ENCODE results near the gene PDZD7. TPM values are rescaled to one million over a fixed set of nuclear protein-coding genes. Genes with fewer than 3 reads are reported as not detected.

PDZD7 gene
- total RNA-seq, 3 donors from 2014 or later: 0.28 to 0.43 TPM; not detected in 1

DNA sequence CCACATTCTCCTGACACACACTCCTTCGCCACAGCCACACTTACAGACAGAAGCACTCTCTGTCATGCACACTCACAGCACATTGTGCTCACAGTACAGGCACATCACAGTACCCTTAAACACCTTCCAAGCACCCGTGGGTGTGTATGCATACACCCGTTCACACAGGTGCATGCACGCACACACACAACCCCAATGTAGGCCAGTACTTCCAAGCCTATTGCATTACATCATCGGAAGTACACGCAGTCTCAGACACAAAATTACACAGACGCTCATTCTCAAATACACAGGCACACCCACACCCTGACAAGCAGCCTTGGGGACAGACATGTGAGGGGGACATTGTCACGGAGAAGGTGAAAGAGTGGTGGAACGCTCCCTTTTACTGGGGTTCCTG, 42.0 kb upstream of the PDZD7 start:
- DNase-seq (no peak), ATAC-seq (peak; percentile 23)
- intact Hi-C loops (cut with DNase I, micrococcal nuclease): no loop called here
- Histone ChIP-seq H3K9me3 (no peaks in the 10 kb centered on the region), H3K4me3 (no peak overlapping the region), H3K36me3 (ENCODE audit: low read depth) (no peaks in the 10 kb centered on the region), H3K4me1 (ENCODE audit: low read depth) (no peaks in the 10 kb centered on the region)
- TF ChIP-seq CTCF (IDR thresholded peaks at IDR 0.05): no peak

- DNase-seq (no peak), ATAC-seq (no peak)
- no peak for TF ChIP-seq CTCF (IDR thresholded peaks at IDR 0.05)
- intact Hi-C loops (cut with DNase I, micrococcal nuclease): no loop called here
- peaks cover 4% of the 10 kb centered on the region for H3K4me1 ChIP-seq (ENCODE audit: low read depth)
- no peaks in the 10 kb centered on the region for H3K36me3 ChIP-seq (ENCODE audit: low read depth)
- H3K9me3 ChIP-seq: no peaks in the 10 kb centered on the region
- H3K4me3 ChIP-seq: no peak overlapping the region
Measured at GRCh38 chr10:101071885-101072433, 41.0 kb upstream of the PDZD7 start.

- no peak overlapping the region for H3K4me3 ChIP-seq
- H3K4me1 ChIP-seq (ENCODE audit: low read depth): peaks cover 6% of the 10 kb centered on the region
- DNase-seq (no peak), ATAC-seq (no peak)
- intact Hi-C loops (cut with DNase I, micrococcal nuclease): no loop called here
- no peaks in the 10 kb centered on the region for H3K9me3 ChIP-seq
- TF ChIP-seq CTCF (IDR thresholded peaks at IDR 0.05): no peak
- no peaks in the 10 kb centered on the region for H3K36me3 ChIP-seq (ENCODE audit: low read depth)
Measured at GRCh38 chr10:101071267-101071884, 40.4 kb upstream of the PDZD7 start.

- ATAC-seq (peak; percentile 6), DNase-seq (peak in 2 of 3 donors; percentile 47 to 52)
- intact Hi-C loops (cut with DNase I, micrococcal nuclease): no loop called here
- Histone ChIP-seq H3K36me3 (ENCODE audit: low read depth) (no peaks in the 10 kb centered on the region), H3K9me3 (no peaks in the 10 kb centered on the region), H3K4me1 (ENCODE audit: low read depth) (peaks cover 14% of the 10 kb centered on the region), H3K4me3 (no peak overlapping the region)
- no peak for TF ChIP-seq CTCF (IDR thresholded peaks at IDR 0.05)
Measured at GRCh38 chr10:101070098-101070497, 39.2 kb upstream of the PDZD7 start.

- no peak for TF ChIP-seq CTCF (IDR thresholded peaks at IDR 0.05)
- H3K36me3 ChIP-seq (ENCODE audit: low read depth): no peaks in the 10 kb centered on the region
- H3K4me1 ChIP-seq (ENCODE audit: low read depth): peaks cover 15% of the 10 kb centered on the region
- ATAC-seq (no peak), DNase-seq (no peak)
- no peaks in the 10 kb centered on the region for H3K9me3 ChIP-seq
- H3K4me3 ChIP-seq: no peak overlapping the region
- intact Hi-C loops (cut with DNase I, micrococcal nuclease): no loop called here
Measured at GRCh38 chr10:101069441-101069840, 38.5 kb upstream of the PDZD7 start.
